Measurements from ENCODE around the gene PITPNC1. TPM values are rescaled to one million over a fixed set of nuclear protein-coding genes. Genes with fewer than 3 reads are reported as not detected.
A peak's percentile ranks its signal among the peaks of the same experiment; 100 is the strongest.
"Not testable (repeated sequence)": the region's sequence is repeated elsewhere in the genome, so short reads cannot be mapped to it uniquely, and the experiment has no call there.

PITPNC1 gene
- polyA plus RNA-seq, 4 donors = 20.0 to 23.7 (median 20.5) TPM

- no peak for DNase-seq (ENCODE audit: low read depth in 4 of 4, low spot score in 2 of 4)
These were observed 75.8 kb downstream of the PITPNC1 start for GRCh38 chr17:67452681-67453554.

DNA sequence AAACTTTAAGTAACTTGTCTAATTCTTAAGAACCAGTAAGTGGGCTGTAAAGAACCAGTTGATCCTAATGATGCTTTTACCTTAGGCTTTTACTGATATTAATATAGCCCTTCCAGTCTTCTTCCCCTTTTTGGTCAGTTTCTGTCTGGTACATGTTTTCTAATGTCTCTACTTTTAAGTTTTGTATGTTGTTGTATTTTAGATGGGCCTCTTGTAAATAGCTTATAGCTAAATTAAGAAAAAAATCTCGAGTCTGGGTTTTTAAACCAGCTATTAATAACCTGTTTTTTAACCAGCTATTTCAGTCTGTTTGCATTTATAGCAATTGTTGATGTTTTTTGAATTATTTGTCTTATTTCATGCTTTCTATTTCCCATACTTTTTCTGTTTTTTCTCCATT is 79.0 kb downstream of the PITPNC1 start:
- DNase-seq (ENCODE audit: low read depth in 4 of 4, low spot score in 2 of 4) = no peak

GRCh38 chr17:67456889-67457288 is 79.8 kb downstream of the PITPNC1 start:
- no peak for DNase-seq (ENCODE audit: low read depth in 4 of 4, low spot score in 2 of 4)

GRCh38 chr17:67458203-67458602 is 81.1 kb downstream of the PITPNC1 start:
- DNase-seq (ENCODE audit: low read depth in 4 of 4, low spot score in 2 of 4) = no peak

GRCh38 chr17:67459985-67460384 is 82.9 kb downstream of the PITPNC1 start:
- no peak for DNase-seq (ENCODE audit: low read depth in 4 of 4, low spot score in 2 of 4)

GRCh38 chr17:67461228-67461780 is 84.2 kb downstream of the PITPNC1 start:
- DNase-seq (ENCODE audit: low read depth in 4 of 4, low spot score in 2 of 4) = no peak

GRCh38 chr17:67461876-67462275 is 84.8 kb downstream of the PITPNC1 start:
- DNase-seq (ENCODE audit: low read depth in 4 of 4, low spot score in 2 of 4) = no peak

GRCh38 chr17:67466251-67466796 is 89.2 kb downstream of the PITPNC1 start:
- DNase-seq (ENCODE audit: low read depth in 4 of 4, low spot score in 2 of 4) = no peak

DNA sequence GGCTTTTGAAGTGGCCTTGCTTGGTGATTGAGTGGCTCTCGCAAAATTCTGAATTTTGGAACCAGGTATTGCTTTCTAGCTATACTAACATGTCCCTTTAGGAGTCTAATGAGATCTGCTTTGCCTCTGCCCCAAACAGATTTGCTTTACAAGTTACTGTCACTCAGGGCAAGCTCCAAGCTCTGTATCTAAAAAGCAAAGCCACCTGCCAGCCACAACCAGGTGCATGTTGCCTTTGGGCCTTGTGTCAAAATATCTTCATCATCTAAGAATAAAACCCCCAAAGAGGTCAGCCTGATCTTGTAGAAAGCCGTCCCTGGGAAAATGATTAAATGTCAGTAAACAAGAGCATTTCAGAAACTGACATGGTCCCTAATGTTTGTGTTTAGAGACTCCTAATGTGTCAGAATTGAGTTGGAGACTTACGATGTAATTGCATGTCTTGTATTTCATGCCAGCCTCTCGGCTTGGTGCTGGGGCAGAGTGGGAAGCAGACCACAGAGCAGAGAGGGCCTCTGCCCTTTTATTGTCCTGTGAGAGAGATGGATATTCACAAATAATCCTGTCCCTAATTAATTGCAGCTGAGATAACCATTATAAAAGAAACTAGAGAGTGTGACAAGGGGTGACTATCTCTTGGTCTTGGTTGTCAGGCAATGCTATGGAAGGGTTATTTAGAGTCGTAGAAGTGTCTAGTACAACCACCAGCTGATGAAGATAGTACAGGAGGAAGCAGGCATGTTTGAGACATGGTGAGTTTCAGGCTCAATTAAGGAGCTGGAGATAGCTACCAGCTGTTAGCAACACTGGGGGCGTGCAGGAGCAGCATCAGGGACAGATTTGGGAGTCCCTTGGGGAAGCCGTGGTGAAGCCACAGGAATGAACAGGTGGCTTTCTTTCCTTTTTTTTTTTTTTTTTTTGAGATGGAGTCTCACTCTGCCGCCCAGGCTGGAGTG is 90.7 kb downstream of the PITPNC1 start:
- no peak for DNase-seq (ENCODE audit: low read depth in 4 of 4, low spot score in 2 of 4)

- no peak for DNase-seq (ENCODE audit: low read depth in 4 of 4, low spot score in 2 of 4)
These were observed 92.3 kb downstream of the PITPNC1 start for GRCh38 chr17:67469208-67469980.

DNA sequence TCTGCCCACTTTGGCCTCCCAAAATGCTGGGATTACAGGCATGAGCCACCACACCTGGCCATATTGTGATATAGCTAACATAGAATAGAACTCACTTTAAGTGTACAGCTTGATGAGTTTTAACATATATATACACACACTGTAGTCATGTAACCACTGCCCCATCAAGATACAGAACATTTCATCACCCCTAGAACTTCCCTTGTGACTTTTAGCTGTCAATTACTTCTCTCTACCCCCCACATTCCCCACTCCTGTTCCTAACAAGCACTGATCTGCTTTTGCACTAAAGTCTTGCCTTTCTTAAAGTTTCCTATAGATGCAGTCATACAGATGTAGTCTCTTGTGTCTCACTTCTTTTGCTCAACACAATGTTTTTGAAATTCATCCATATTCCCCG is 93.1 kb downstream of the PITPNC1 start:
- no peak for DNase-seq (ENCODE audit: low read depth in 4 of 4, low spot score in 2 of 4)

GRCh38 chr17:67471118-67471517 is 94.0 kb downstream of the PITPNC1 start:
- DNase-seq (ENCODE audit: low read depth in 4 of 4, low spot score in 2 of 4) = no peak

GRCh38 chr17:67472606-67473005 is 95.5 kb downstream of the PITPNC1 start:
- not testable (repeated sequence) for DNase-seq (ENCODE audit: low read depth in 4 of 4, low spot score in 2 of 4)

GRCh38 chr17:67474081-67474661 is 97.1 kb downstream of the PITPNC1 start:
- DNase-seq (ENCODE audit: low read depth in 4 of 4, low spot score in 2 of 4) = no peak

DNA sequence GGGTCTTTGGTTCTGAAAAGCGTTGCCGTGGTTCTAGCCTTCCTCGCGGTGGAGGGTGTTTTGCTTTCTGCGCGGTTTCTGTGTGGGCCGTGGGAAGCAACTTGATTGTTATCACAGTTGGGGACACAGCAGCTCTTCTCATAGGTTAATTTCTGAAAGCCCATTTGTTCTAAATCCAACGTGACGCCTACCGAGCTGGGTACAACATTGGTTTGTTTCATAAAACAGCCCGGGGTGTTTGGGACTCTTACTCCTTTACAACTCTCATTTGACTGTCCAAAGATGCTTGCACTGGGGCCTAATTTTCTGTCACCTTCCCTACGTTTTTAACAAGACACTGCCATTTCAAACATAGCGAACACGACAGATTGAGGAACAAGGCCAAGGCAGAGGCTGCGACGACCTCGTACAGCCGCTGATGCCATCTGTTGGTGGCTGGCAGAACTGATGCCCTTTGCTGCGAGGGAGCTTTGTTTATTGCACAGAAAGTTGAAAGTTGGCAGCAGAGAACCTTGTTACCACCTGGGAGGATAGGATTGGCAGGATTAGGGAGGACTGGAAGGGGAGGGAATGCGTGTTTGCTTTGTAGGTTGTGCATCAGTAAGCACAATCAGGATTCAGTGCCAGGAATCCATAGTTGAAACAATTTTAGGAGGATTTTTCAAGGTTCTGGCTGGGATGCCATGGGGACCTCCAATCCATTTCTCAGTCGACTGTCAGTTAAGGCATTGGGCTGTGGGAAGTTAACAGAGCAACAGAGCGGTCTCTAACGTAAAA is 98.3 kb downstream of the PITPNC1 start:
- peak in 2 of 4 donors; percentile 51 to 76 for DNase-seq (ENCODE audit: low read depth in 4 of 4, low spot score in 2 of 4)

GRCh38 chr17:67476787-67477335 is 99.8 kb downstream of the PITPNC1 start:
- no peak for DNase-seq (ENCODE audit: low read depth in 4 of 4, low spot score in 2 of 4)

DNA sequence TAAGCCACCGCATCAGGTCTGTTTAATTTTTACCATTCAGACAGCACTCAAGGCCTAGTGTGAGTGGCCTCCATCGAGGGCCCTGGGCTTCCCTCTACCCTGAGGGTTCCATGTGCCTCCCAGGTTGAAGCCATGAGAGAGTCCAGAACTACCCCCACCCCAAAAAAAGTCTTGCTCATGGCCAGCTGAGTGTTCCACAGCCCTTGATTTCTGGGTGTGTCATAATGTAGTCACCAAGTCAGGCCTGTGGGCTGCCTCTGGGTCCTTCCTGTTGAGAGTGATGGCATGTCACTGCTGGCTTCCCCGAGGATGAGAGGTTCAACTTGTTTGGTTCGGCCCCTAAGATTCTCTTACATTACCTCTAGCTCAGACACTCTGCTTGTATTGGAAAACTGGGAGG is 100.6 kb downstream of the PITPNC1 start:
- DNase-seq (ENCODE audit: low read depth in 4 of 4, low spot score in 2 of 4) = no peak

GRCh38 chr17:67478401-67479041 is 101.4 kb downstream of the PITPNC1 start:
- DNase-seq (ENCODE audit: low read depth in 4 of 4, low spot score in 2 of 4) = no peak

Data from left renal cortex interstitium (tissue), 4 donors.